ENCODE data around the gene RFX6.
"Not testable (repeated sequence)": the region's sequence is repeated elsewhere in the genome, so short reads cannot be mapped to it uniquely, and the experiment has no call there.

The RFX6 gene, protein sequence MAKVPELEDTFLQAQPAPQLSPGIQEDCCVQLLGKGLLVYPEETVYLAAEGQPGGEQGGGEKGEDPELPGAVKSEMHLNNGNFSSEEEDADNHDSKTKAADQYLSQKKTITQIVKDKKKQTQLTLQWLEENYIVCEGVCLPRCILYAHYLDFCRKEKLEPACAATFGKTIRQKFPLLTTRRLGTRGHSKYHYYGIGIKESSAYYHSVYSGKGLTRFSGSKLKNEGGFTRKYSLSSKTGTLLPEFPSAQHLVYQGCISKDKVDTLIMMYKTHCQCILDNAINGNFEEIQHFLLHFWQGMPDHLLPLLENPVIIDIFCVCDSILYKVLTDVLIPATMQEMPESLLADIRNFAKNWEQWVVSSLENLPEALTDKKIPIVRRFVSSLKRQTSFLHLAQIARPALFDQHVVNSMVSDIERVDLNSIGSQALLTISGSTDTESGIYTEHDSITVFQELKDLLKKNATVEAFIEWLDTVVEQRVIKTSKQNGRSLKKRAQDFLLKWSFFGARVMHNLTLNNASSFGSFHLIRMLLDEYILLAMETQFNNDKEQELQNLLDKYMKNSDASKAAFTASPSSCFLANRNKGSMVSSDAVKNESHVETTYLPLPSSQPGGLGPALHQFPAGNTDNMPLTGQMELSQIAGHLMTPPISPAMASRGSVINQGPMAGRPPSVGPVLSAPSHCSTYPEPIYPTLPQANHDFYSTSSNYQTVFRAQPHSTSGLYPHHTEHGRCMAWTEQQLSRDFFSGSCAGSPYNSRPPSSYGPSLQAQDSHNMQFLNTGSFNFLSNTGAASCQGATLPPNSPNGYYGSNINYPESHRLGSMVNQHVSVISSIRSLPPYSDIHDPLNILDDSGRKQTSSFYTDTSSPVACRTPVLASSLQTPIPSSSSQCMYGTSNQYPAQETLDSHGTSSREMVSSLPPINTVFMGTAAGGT

GRCh38 chr6:116876635-116877611, at the start of gene RFX6:
TSS of gene RFX6 (plus strand) at chr6:116877242. CDS start at chr6:116877276, 34 bp downstream.
- no peak for DNase-seq

DNA sequence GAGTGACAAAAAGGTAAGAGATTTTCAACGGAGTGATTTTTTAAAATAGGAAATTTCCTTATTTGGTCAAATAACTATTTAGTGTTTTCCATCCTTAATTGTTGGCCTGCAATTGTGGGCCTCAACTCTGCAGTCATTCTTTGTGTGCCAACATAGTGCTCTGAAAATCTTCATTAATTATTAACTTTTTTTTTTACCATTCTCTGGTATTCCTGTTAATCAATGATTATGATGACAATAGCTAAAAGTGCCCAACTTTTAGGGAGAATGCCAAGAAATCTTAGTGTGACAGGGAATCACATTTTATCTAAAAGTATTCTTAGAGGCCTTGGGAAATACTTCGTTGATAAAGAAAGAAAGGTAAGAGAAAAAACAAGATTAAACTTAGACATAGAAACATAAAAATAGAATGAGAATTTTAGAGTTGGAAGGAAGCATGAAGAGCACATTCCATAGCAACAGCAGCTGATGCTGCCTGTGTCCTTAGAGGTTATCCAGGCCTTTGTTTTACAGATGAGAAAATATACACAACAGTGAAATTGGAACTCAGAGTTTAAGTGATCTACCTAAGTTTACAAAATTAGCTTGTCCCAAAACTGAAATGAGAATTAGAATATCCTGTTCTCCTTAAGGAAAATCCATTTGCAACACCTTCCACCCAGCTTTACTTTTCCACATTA, 49.3 kb upstream of the RFX6 start:
- no peak for DNase-seq

- DNase-seq = no peak
These were observed 48.1 kb upstream of the RFX6 start, which contains the start of gene GPRC6A for GRCh38 chr6:116828983-116829382. TSS of gene GPRC6A (minus strand) at chr6:116829083. CDS start at chr6:116829013, 70 bp downstream.

DNA sequence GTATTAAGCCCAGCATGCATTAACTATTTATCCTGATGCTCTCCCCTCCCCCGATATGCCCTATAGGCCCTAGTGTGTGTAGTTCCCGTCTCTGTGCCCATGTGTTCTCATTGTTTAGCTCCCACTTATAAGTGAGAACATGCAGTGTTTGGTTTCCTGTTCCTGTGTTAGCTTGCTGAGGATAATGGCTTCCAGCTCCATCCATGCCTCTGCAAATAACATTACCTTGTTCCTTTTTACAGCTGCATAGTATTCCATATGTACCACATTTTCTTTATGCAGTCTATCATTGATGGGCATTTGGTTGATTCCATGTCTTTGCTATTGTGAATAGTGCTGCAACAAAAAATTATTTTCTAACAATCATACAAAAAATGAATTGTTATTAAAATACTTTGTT, 42.5 kb upstream of the RFX6 start:
- not testable (repeated sequence) for DNase-seq

- DNase-seq = no peak
These were observed 40.3 kb upstream of the RFX6 start for GRCh38 chr6:116836606-116837342.

GRCh38 chr6:116840091-116840490, 37.0 kb upstream of the RFX6 start:
- no peak for DNase-seq

- no peak for DNase-seq
These were observed 34.6 kb upstream of the RFX6 start for GRCh38 chr6:116842459-116842858.

DNA sequence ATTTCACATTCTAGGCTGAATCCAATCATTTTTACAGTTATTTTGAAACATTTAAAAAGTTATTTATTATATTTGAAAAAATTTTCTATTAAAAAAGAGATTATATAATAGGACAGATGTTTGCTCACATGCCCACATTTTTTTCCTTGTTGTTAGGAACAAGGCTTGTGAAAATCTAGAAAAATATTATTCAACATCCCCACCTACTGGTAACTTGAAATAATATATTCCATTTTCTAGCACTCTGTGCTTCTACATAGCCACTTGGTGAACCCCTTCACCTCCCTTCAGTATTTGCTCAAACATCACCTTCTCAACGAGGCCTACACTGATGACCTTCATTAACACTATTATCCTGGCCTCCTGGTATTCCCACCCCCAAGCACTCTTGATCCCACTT, 29.8 kb upstream of the RFX6 start:
- no peak for DNase-seq

- no peak for DNase-seq
These were observed 19.0 kb upstream of the RFX6 start for GRCh38 chr6:116858060-116858459.

DNA sequence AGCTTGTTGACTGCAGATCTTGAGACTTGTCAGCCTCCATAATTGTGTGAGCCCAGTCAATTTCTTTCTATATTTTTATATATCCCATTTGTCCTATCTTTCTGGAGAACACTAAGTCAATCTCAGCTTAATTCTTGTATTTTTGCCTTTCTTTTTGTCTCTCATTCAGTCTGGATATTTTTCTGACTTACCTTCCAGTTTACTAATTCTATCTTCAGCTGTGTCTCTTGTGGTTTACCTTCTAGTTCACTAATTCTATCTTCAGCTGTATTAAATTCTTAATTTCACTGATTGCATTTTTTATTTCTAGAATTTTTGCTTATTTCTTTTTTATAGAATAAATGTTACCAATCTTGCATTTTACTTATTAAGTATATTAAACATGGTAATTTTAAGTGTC, 17.8 kb upstream of the RFX6 start:
- no peak for DNase-seq

DNA sequence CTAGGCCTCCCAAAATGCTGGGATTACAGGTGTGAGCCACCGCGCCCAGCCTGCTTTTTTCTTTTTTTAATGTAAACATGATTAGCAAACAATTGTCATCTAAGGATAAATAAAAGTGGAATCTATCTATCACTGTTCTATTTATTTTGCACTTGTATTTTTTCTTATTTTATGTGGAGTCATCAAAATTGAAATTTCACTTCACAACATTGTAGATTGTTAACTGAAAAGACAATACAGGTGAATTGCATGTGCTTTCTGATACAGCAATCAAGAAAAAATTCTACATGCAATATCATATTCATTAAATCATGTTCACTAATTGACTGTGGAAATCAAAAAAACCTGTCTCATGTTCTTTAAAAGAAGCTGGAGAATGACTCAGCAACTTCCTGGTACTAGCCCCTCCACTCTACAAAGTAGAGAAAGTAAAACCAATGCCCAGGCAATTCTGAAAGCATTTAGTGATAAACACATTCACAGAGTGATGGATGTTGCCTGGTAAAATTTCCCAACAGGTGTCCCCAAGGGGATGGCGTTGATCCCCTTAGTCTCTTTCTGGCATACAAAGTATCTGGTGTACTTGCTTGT, 10.7 kb upstream of the RFX6 start:
- no peak for DNase-seq

- DNase-seq = no peak
These were observed 4.3 kb upstream of the RFX6 start for GRCh38 chr6:116872771-116873170.

GRCh38 chr6:116876107-116876506, 935 bp upstream of the RFX6 start:
- no peak for DNase-seq

- DNase-seq = no peak
These were observed 701 bp downstream of the RFX6 start for GRCh38 chr6:116877743-116878142.

DNA sequence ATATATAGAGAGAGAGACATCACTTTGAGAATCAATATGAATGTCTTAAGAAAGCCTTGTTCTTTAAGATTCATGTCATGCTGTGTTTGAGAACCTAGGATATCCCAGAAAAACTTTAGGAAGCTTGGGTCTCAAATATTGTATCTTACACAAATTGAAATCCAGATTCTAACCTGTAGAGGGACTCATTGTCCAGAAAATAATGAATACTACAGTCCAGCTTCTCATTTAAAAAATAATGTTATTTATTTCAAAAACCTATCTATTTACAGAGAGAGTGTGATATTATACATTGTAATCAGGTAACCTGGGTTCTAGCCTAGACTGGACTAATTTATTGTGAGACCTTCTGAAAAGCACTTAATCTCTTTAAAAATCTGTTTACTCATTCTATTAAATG, 4.2 kb downstream of the RFX6 start:
- DNase-seq = no peak

DNA sequence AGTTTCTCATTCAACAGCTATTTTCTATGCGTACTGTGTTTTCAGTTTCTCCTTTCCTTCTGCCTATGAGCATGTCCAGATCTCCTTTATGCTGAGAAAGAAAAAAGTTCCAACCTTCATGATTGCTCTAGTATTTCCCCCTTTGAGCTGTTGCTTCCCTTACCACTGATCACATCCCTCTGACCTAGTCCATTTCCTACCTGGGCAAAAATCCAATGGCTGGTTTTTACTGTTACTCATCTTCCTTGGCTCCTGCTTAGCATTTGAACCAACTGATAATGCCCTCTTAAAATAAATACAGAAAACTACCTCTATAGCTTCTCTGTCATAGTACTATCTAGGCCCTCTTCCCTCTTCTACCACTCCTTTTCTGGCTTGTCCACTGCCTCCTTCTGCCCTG, 6.0 kb downstream of the RFX6 start:
- no peak for DNase-seq

DNA sequence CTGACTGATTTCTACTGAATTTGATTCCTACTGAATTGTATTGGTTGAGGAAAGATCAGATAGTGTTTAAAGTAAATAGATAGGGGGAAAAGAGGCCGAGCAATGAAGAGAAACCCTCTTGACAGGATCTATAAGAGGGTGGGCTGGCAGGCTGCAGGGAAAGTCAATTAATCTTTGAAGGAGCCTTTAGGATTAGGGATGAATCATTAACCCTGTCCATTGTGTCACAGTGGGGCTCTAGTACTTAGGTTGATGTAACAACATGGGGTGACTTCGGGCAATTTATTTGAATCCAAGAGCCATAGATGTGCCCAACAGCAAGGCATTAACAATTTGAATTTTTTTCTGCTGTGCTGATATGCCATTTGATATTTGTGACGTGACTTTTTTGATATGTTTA, 7.5 kb downstream of the RFX6 start:
- no peak for DNase-seq

- no peak for DNase-seq
These were observed 10.1 kb downstream of the RFX6 start for GRCh38 chr6:116887168-116887567.

- no peak for DNase-seq
These were observed 10.9 kb downstream of the RFX6 start for GRCh38 chr6:116887894-116888293.

GRCh38 chr6:116888732-116889360, 11.8 kb downstream of the RFX6 start:
- no peak for DNase-seq

All from stimulated activated CD4-positive, alpha-beta T cell treated with anti-CD3 and anti-CD28 coated beads, Interleukin-2, amount 100 ng/mL, for 24 hours (primary cell).